ENCODE results near the gene UBE2D3.

UBE2D3 gene

DNA sequence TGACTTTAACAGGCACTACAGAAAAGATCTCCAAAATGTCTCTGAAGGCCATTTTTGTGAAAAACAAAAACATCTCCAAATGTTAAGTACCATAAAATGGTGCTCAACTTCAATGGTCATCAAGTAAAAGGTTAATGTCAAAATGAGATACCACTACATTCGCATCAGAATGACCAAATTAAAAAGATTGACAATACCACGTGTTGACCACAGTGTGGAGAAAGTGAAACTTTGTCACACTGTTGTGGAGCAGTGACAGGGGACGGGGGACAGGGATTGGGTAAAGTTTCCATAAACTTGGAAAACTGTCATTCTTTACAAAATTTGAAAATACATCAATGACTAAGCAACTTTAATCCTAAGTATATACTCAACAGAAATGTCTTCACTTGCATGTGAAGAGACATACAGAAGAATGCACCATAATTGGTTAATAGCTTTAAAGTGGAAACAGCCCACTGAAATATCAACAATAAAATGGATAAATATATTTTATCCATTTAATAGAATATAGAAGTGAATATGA, 22.3 kb upstream of the UBE2D3 start:
- TF ChIP-seq CSDC2 (CRISPR knock-in tag; IDR thresholded peaks at IDR 0.05) (no peak), ESRRG (CRISPR knock-in tag; IDR thresholded peaks at IDR 0.05) (no peak), ZC3H10 (CRISPR knock-in tag; IDR thresholded peaks at IDR 0.05) (no peak), OSR1 (CRISPR knock-in tag; IDR thresholded peaks at IDR 0.05) (no peak), ZNF565 (CRISPR knock-in tag; conservative IDR thresholded peaks at IDR 0.05; ENCODE audit: low read depth) (no peak), TCF4 (CRISPR knock-in tag; IDR thresholded peaks at IDR 0.05; ENCODE audit: borderline replicate concordance) (no peak), ZFP3 (CRISPR knock-in tag; IDR thresholded peaks at IDR 0.05) (no peak), ZNF70 (CRISPR knock-in tag; IDR thresholded peaks at IDR 0.05) (no peak), ISL1 (CRISPR knock-in tag; IDR thresholded peaks at IDR 0.05) (no peak), BACH2 (CRISPR knock-in tag; IDR thresholded peaks at IDR 0.05; ENCODE audit: borderline replicate concordance) (no peak), PPARA (CRISPR knock-in tag; IDR thresholded peaks at IDR 0.05; ENCODE audit: borderline replicate concordance) (no peak), TOX (CRISPR knock-in tag; IDR thresholded peaks at IDR 0.05; ENCODE audit: borderline replicate concordance) (no peak), ZFP30 (CRISPR knock-in tag; IDR thresholded peaks at IDR 0.05) (no peak), SNAI2 (CRISPR knock-in tag; IDR thresholded peaks at IDR 0.05) (no peak)
- TF ChIP-seq, protein P1, sequence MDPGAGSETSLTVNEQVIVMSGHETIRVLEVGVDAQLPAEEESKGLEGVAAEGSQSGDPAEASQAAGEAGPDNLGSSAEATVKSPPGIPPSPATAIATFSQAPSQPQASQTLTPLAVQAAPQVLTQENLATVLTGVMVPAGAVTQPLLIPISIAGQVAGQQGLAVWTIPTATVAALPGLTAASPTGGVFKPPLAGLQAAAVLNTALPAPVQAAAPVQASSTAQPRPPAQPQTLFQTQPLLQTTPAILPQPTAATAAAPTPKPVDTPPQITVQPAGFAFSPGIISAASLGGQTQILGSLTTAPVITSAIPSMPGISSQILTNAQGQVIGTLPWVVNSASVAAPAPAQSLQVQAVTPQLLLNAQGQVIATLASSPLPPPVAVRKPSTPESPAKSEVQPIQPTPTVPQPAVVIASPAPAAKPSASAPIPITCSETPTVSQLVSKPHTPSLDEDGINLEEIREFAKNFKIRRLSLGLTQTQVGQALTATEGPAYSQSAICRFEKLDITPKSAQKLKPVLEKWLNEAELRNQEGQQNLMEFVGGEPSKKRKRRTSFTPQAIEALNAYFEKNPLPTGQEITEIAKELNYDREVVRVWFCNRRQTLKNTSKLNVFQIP (CRISPR knock-in tag; IDR thresholded peaks at IDR 0.05; ENCODE audit: borderline replicate concordance, low read depth) = no peak
- TF ChIP-seq, protein P2, sequence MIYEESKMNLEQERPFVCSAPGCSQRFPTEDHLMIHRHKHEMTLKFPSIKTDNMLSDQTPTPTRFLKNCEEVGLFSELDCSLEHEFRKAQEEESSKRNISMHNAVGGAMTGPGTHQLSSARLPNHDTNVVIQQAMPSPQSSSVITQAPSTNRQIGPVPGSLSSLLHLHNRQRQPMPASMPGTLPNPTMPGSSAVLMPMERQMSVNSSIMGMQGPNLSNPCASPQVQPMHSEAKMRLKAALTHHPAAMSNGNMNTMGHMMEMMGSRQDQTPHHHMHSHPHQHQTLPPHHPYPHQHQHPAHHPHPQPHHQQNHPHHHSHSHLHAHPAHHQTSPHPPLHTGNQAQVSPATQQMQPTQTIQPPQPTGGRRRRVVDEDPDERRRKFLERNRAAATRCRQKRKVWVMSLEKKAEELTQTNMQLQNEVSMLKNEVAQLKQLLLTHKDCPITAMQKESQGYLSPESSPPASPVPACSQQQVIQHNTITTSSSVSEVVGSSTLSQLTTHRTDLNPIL (CRISPR knock-in tag; IDR thresholded peaks at IDR 0.05; ENCODE audit: low read depth) = no peak
- TF ChIP-seq, protein P3, sequence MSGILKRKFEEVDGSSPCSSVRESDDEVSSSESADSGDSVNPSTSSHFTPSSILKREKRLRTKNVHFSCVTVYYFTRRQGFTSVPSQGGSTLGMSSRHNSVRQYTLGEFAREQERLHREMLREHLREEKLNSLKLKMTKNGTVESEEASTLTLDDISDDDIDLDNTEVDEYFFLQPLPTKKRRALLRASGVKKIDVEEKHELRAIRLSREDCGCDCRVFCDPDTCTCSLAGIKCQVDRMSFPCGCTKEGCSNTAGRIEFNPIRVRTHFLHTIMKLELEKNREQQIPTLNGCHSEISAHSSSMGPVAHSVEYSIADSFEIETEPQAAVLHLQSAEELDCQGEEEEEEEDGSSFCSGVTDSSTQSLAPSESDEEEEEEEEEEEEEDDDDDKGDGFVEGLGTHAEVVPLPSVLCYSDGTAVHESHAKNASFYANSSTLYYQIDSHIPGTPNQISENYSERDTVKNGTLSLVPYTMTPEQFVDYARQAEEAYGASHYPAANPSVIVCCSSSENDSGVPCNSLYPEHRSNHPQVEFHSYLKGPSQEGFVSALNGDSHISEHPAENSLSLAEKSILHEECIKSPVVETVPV (CRISPR knock-in tag; IDR thresholded peaks at IDR 0.05) = no peak
- TF ChIP-seq, protein P4, sequence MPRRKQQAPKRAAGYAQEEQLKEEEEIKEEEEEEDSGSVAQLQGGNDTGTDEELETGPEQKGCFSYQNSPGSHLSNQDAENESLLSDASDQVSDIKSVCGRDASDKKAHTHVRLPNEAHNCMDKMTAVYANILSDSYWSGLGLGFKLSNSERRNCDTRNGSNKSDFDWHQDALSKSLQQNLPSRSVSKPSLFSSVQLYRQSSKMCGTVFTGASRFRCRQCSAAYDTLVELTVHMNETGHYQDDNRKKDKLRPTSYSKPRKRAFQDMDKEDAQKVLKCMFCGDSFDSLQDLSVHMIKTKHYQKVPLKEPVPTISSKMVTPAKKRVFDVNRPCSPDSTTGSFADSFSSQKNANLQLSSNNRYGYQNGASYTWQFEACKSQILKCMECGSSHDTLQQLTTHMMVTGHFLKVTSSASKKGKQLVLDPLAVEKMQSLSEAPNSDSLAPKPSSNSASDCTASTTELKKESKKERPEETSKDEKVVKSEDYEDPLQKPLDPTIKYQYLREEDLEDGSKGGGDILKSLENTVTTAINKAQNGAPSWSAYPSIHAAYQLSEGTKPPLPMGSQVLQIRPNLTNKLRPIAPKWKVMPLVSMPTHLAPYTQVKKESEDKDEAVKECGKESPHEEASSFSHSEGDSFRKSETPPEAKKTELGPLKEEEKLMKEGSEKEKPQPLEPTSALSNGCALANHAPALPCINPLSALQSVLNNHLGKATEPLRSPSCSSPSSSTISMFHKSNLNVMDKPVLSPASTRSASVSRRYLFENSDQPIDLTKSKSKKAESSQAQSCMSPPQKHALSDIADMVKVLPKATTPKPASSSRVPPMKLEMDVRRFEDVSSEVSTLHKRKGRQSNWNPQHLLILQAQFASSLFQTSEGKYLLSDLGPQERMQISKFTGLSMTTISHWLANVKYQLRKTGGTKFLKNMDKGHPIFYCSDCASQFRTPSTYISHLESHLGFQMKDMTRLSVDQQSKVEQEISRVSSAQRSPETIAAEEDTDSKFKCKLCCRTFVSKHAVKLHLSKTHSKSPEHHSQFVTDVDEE (CRISPR knock-in tag; IDR thresholded peaks at IDR 0.05) = no peak
- ATAC-seq = no peak

DNA sequence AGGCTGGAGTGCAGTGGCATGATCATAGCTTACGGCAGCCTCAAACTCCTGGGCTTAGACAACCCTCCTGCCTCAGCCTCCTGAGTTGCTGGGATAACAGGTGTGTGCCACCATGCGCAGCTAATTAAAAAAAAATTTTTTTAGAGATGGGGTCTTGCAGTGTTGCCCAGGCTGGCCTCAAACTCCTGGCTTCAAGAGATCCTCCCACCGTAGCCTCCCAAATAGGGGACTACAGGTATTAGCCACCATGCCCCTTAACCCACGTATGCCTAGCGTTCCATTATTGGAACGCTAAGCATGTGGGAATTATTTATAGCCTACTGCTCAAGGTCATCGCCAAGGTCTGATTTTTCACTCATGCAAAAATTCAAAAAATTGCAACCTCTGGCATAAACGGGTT, 20.3 kb upstream of the UBE2D3 start:
- no peak for TF ChIP-seq TCF4 (CRISPR knock-in tag; IDR thresholded peaks at IDR 0.05; ENCODE audit: borderline replicate concordance)
- TF ChIP-seq, protein P5, sequence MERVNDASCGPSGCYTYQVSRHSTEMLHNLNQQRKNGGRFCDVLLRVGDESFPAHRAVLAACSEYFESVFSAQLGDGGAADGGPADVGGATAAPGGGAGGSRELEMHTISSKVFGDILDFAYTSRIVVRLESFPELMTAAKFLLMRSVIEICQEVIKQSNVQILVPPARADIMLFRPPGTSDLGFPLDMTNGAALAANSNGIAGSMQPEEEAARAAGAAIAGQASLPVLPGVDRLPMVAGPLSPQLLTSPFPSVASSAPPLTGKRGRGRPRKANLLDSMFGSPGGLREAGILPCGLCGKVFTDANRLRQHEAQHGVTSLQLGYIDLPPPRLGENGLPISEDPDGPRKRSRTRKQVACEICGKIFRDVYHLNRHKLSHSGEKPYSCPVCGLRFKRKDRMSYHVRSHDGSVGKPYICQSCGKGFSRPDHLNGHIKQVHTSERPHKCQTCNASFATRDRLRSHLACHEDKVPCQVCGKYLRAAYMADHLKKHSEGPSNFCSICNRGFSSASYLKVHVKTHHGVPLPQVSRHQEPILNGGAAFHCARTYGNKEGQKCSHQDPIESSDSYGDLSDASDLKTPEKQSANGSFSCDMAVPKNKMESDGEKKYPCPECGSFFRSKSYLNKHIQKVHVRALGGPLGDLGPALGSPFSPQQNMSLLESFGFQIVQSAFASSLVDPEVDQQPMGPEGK (CRISPR knock-in tag; IDR thresholded peaks at IDR 0.05; ENCODE audit: borderline replicate concordance) = no peak
- no peak for TF ChIP-seq ZC3H10 (CRISPR knock-in tag; IDR thresholded peaks at IDR 0.05)
- no peak for TF ChIP-seq ESRRG (CRISPR knock-in tag; IDR thresholded peaks at IDR 0.05)
- TF ChIP-seq TOX (CRISPR knock-in tag; IDR thresholded peaks at IDR 0.05; ENCODE audit: borderline replicate concordance) = no peak
- no peak for TF ChIP-seq PPARA (CRISPR knock-in tag; IDR thresholded peaks at IDR 0.05; ENCODE audit: borderline replicate concordance)
- no peak for TF ChIP-seq OSR1 (CRISPR knock-in tag; IDR thresholded peaks at IDR 0.05)
- TF ChIP-seq SNAI2 (CRISPR knock-in tag; IDR thresholded peaks at IDR 0.05) = no peak
- TF ChIP-seq ZFP30 (CRISPR knock-in tag; IDR thresholded peaks at IDR 0.05) = no peak
- TF ChIP-seq, protein P4 (CRISPR knock-in tag; IDR thresholded peaks at IDR 0.05) = no peak
- TF ChIP-seq GLIS3 (CRISPR knock-in tag; IDR thresholded peaks at IDR 0.05) = no peak
- no peak for TF ChIP-seq ZFP3 (CRISPR knock-in tag; IDR thresholded peaks at IDR 0.05)
- ATAC-seq = no peak
